Measurements from ENCODE around the gene STARD3. TPM values are rescaled to one million over a fixed set of nuclear protein-coding genes. Genes with fewer than 3 reads are reported as not detected.
A peak's percentile ranks its signal among the peaks of the same experiment; 100 is the strongest.

The STARD3 gene
- total and polyA plus RNA-seq, 2 of the 13 experiments (the other 11 are each of a cell fraction or from before 2014, with no cell fraction given), result 34.6 to 100 TPM

DNA sequence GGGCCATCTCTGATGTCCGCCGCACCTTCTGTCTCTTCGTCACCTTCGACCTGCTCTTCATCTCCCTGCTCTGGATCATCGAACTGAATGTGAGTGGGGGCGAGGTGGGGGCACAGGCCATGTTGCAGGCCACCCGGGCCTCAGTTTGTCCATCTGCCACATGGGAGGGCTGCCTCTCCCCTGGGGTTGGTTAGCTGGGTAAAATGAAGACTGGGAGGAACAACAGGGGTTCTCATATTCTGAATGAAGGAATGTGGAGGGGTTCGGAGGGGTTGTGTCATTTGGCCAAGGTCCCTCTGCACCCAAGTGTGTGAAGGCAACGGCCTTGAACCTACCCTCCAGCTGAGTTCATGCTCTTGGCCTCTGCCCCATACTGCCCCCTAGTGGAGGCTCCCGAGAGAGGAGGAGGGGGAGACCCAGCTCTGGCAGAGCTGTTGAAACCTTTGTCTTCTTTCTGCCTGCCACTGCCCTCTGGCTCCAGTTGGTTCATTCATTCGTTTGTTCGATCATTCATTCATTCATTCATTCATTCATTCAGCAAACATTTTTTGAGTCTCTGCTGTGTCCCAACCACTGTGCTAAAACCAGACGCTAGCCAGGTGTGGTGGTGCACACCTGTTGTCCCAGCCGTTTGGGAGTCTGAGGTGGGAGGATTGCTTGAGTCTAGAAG lies 16.9 kb downstream of the STARD3 start (continued):
- TF ChIP-seq, protein P1, sequence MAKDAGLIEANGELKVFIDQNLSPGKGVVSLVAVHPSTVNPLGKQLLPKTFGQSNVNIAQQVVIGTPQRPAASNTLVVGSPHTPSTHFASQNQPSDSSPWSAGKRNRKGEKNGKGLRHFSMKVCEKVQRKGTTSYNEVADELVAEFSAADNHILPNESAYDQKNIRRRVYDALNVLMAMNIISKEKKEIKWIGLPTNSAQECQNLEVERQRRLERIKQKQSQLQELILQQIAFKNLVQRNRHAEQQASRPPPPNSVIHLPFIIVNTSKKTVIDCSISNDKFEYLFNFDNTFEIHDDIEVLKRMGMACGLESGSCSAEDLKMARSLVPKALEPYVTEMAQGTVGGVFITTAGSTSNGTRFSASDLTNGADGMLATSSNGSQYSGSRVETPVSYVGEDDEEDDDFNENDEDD (CRISPR knock-in tag; IDR thresholded peaks at IDR 0.05; ENCODE audit: borderline replicate concordance), result no peak
- TF ChIP-seq POLR2AphosphoS5 (IDR thresholded peaks at IDR 0.05; ENCODE audit: low read depth, low read length) (no peak), MATR3 (CRISPR knock-in tag; IDR thresholded peaks at IDR 0.05) (no peak), ZFYVE20 (CRISPR knock-in tag; IDR thresholded peaks at IDR 0.05; ENCODE audit: borderline replicate concordance, low read depth) (no peak), PRDM15 (CRISPR knock-in tag; IDR thresholded peaks at IDR 0.05) (no peak), ELF1 (CRISPR knock-in tag; IDR thresholded peaks at IDR 0.05) (no peak), SNAPC2 (CRISPR knock-in tag; IDR thresholded peaks at IDR 0.05) (no peak), GPN1 (CRISPR knock-in tag; IDR thresholded peaks at IDR 0.05; ENCODE audit: borderline replicate concordance) (no peak), HIVEP1 (CRISPR knock-in tag; IDR thresholded peaks at IDR 0.05) (no peak), ZNF282 (IDR thresholded peaks at IDR 0.05; ENCODE audit: partially characterized antibody) (no peak), ETV5 (CRISPR knock-in tag; IDR thresholded peaks at IDR 0.05; ENCODE audit: borderline replicate concordance) (peak; percentile 28; the same call in 1 of the 2 replicates), ZBTB7B (CRISPR knock-in tag; IDR thresholded peaks at IDR 0.05) (peak; percentile 54; the same call in 1 of the 2 replicates), NFKB2 (CRISPR knock-in tag; IDR thresholded peaks at IDR 0.05; ENCODE audit: borderline replicate concordance) (0 out of 2 replicates have a peak, but pooled peaks have one; percentile 11), MLXIP (CRISPR knock-in tag; IDR thresholded peaks at IDR 0.05; ENCODE audit: borderline replicate concordance) (no peak), ATAD3A (CRISPR knock-in tag; IDR thresholded peaks at IDR 0.05) (no peak), YEATS4 (CRISPR knock-in tag; IDR thresholded peaks at IDR 0.05; ENCODE audit: borderline replicate concordance) (no peak), TRAFD1 (CRISPR knock-in tag; IDR thresholded peaks at IDR 0.05; ENCODE audit: borderline replicate concordance) (no peak)
- TF ChIP-seq, protein P2, sequence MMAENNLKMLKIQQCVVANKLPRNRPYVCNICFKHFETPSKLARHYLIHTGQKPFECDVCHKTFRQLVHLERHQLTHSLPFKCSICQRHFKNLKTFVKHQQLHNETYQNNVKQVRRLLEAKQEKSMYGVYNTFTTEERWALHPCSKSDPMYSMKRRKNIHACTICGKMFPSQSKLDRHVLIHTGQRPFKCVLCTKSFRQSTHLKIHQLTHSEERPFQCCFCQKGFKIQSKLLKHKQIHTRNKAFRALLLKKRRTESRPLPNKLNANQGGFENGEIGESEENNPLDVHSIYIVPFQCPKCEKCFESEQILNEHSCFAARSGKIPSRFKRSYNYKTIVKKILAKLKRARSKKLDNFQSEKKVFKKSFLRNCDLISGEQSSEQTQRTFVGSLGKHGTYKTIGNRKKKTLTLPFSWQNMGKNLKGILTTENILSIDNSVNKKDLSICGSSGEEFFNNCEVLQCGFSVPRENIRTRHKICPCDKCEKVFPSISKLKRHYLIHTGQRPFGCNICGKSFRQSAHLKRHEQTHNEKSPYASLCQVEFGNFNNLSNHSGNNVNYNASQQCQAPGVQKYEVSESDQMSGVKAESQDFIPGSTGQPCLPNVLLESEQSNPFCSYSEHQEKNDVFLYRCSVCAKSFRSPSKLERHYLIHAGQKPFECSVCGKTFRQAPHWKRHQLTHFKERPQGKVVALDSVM (CRISPR knock-in tag; IDR thresholded peaks at IDR 0.05), result no peak

Data from HepG2 (cell line).